ENCODE results near the gene FAM227A. TPM values are rescaled to one million over a fixed set of nuclear protein-coding genes. Genes with fewer than 3 reads are reported as not detected.

Gene FAM227A
- total and polyA plus RNA-seq, 7 experiments from 2014 or later, result 0.05 to 1.0 (median 0.30) TPM; not detected in 3

GRCh38 chr22:38696606-38697424 is 40.6 kb upstream of the FAM227A start:
- CTCF ChIA-PET, result interaction anchor here (0.6 to 4.1 kb wide), 4 partner anchors 9 to 519 kb away, joined by 3 to 22 read pairs (median 4); partner anchors contain the start of gene TOMM22
- peaks cover 0 to 34% (median 3%) of the 10 kb centered on the region in 5 donors for H3K36me3 Mint-ChIP-seq
- peak in 1 of 9 donors; percentile 25 for DNase-seq
- Histone ChIP-seq H3K27me3 (ENCODE audit: control insufficient read depth in 2 of 2, insufficient read depth in 2 of 2, low read length in 2 of 2) (no peaks in the 10 kb centered on the region), H3K36me3 (ENCODE audit: control insufficient read depth in 2 of 3, insufficient read depth in 3 of 3, low read length in 3 of 3) (peaks cover 0 to 8% (median 0%) of the 10 kb centered on the region in 3 experiments), H3K4me3 (ENCODE audit: low read length) (no peak overlapping the region), H3K4me1 (ENCODE audit: control insufficient read depth in 2 of 2, insufficient read depth in 2 of 2, low read length in 2 of 2) (peaks cover 30 to 34% of the 10 kb centered on the region in 2 donors), H3K9me3 (ENCODE audit: control insufficient read depth in 2 of 3, low read length in 3 of 3) (no peaks in the 10 kb centered on the region), H3K27ac (ENCODE audit: low read depth, low read length) (peak overlapping the region; percentile 47)
- ATAC-seq, result no peak
- H3K4me1 Mint-ChIP-seq, result peaks cover 47 to 81% (median 68%) of the 10 kb centered on the region in 7 donors
- POLR2A ChIA-PET, result interaction anchor here (0.8 to 4.4 kb wide), 4 partner anchors 9 to 36 kb away, joined by 4 to 32 read pairs (median 6); partner anchors contain the start of genes GTPBP1 and TOMM22
- peak overlapping the region; percentile 44 to 100 (median 84) for H3K27ac Mint-ChIP-seq
- no peaks in the 10 kb centered on the region for H3K27me3 Mint-ChIP-seq
- peak overlapping the region; percentile 14 to 94 (median 70) for H3K4me3 Mint-ChIP-seq
- intact Hi-C loops (cut with micrococcal nuclease), result loop anchor here in 1 of 2 donors (5.0 kb wide), 1 partner anchor 190 kb away; the partner anchor contains the start of gene DDX17
- H3K9me3 Mint-ChIP-seq, result no peaks in the 10 kb centered on the region

GRCh38 chr22:38694940-38695339 is 38.7 kb upstream of the FAM227A start:
- no peaks in the 10 kb centered on the region for H3K27me3 ChIP-seq (ENCODE audit: control insufficient read depth in 2 of 2, insufficient read depth in 2 of 2, low read length in 2 of 2)
- no peaks in the 10 kb centered on the region for H3K9me3 Mint-ChIP-seq
- intact Hi-C loops (cut with micrococcal nuclease), result loop anchor here in 1 of 2 donors (5.0 kb wide), 1 partner anchor 188 kb away; the partner anchor contains the start of gene DDX17
- ATAC-seq (no peak), DNase-seq (no peak)
- no peak overlapping the region for H3K4me3 ChIP-seq (ENCODE audit: low read length)
- peaks cover 26 to 27% of the 10 kb centered on the region in 2 donors for H3K4me1 ChIP-seq (ENCODE audit: control insufficient read depth in 2 of 2, insufficient read depth in 2 of 2, low read length in 2 of 2)
- H3K27me3 Mint-ChIP-seq, result no peaks in the 10 kb centered on the region
- peaks cover 0 to 13% (median 0%) of the 10 kb centered on the region in 3 experiments for H3K36me3 ChIP-seq (ENCODE audit: control insufficient read depth in 2 of 3, insufficient read depth in 3 of 3, low read length in 3 of 3)
- no peak overlapping the region for H3K27ac ChIP-seq (ENCODE audit: low read depth, low read length)
- H3K4me3 Mint-ChIP-seq, result peak overlapping the region in 2 of 10 donors; percentile 5 to 14
- peak overlapping the region in 6 of 9 donors; percentile 5 to 72 (median 15) for H3K27ac Mint-ChIP-seq
- CTCF ChIA-PET, result no interaction called here
- H3K4me1 Mint-ChIP-seq, result peaks cover 44 to 70% (median 63%) of the 10 kb centered on the region in 7 donors
- peaks cover 0 to 38% (median 3%) of the 10 kb centered on the region in 5 donors for H3K36me3 Mint-ChIP-seq
- POLR2A ChIA-PET, result interaction anchor here (1.1 to 1.5 kb wide), 2 partner anchors 13 to 57 kb away, joined by 3 to 8 read pairs; partner anchors contain the start of gene TOMM22
- no peaks in the 10 kb centered on the region for H3K9me3 ChIP-seq (ENCODE audit: control insufficient read depth in 2 of 3, low read length in 3 of 3)

GRCh38 chr22:38694049-38694448 is 37.9 kb upstream of the FAM227A start:
- Mint-ChIP-seq H3K4me3 (no peak overlapping the region), H3K9me3 (no peaks in the 10 kb centered on the region), H3K27me3 (no peaks in the 10 kb centered on the region), H3K4me1 (peaks cover 35 to 61% (median 54%) of the 10 kb centered on the region in 7 donors), H3K36me3 (peaks cover 0 to 33% (median 3%) of the 10 kb centered on the region in 5 donors), H3K27ac (peak overlapping the region in 3 of 9 donors; percentile 3 to 44 (median 16))
- intact Hi-C loops (cut with micrococcal nuclease), result no loop called here
- ChIA-PET CTCF (no interaction called here), POLR2A (interaction anchor here (0.6 to 1.0 kb wide), 3 partner anchors 10 to 300 kb away, joined by 3 read pairs; no protein-coding TSS in a partner anchor)
- Histone ChIP-seq H3K27ac (ENCODE audit: low read depth, low read length) (no peak overlapping the region), H3K36me3 (ENCODE audit: control insufficient read depth in 2 of 3, insufficient read depth in 3 of 3, low read length in 3 of 3) (peaks cover 0 to 20% (median 0%) of the 10 kb centered on the region in 3 experiments), H3K4me1 (ENCODE audit: control insufficient read depth in 2 of 2, insufficient read depth in 2 of 2, low read length in 2 of 2) (peaks cover 18% of the 10 kb centered on the region in 2 donors), H3K9me3 (ENCODE audit: control insufficient read depth in 2 of 3, low read length in 3 of 3) (no peaks in the 10 kb centered on the region), H3K4me3 (ENCODE audit: low read length) (no peak overlapping the region), H3K27me3 (ENCODE audit: control insufficient read depth in 2 of 2, insufficient read depth in 2 of 2, low read length in 2 of 2) (no peaks in the 10 kb centered on the region)
- DNase-seq, result no peak
- no peak for ATAC-seq

- no peaks in the 10 kb centered on the region for H3K27me3 ChIP-seq (ENCODE audit: control insufficient read depth in 2 of 2, insufficient read depth in 2 of 2, low read length in 2 of 2)
- no peak overlapping the region for H3K4me3 Mint-ChIP-seq
- peaks cover 9 to 24% (median 21%) of the 10 kb centered on the region in 7 donors for H3K4me1 Mint-ChIP-seq
- H3K9me3 ChIP-seq (ENCODE audit: control insufficient read depth in 2 of 3, low read length in 3 of 3), result no peaks in the 10 kb centered on the region
- H3K36me3 ChIP-seq (ENCODE audit: control insufficient read depth in 2 of 3, insufficient read depth in 3 of 3, low read length in 3 of 3), result peaks cover 0 to 64% (median 14%) of the 10 kb centered on the region in 3 experiments
- no peak overlapping the region for H3K27ac ChIP-seq (ENCODE audit: low read depth, low read length)
- H3K9me3 Mint-ChIP-seq, result no peaks in the 10 kb centered on the region
- no peaks in the 10 kb centered on the region for H3K27me3 Mint-ChIP-seq
- peaks cover 0 to 31% (median 4%) of the 10 kb centered on the region in 5 donors for H3K36me3 Mint-ChIP-seq
- ATAC-seq (no peak), DNase-seq (no peak)
- no peak overlapping the region for H3K4me3 ChIP-seq (ENCODE audit: low read length)
- intact Hi-C loops (cut with micrococcal nuclease), result no loop called here
- no peaks in the 10 kb centered on the region for H3K4me1 ChIP-seq (ENCODE audit: control insufficient read depth in 2 of 2, insufficient read depth in 2 of 2, low read length in 2 of 2)
- H3K27ac Mint-ChIP-seq, result no peak overlapping the region
- ChIA-PET POLR2A (interaction anchor here (1.0 kb wide), 1 partner anchor 8 kb away, joined by 4 read pairs; the partner anchor contains the start of gene TOMM22), CTCF (interaction anchor here (0.6 kb wide), 1 partner anchor 35 kb away, joined by 3 read pairs; no protein-coding TSS in a partner anchor)
Measured at GRCh38 chr22:38689651-38690050, 33.5 kb upstream of the FAM227A start.

GRCh38 chr22:38685761-38686160 is 29.6 kb upstream of the FAM227A start:
- Histone ChIP-seq H3K4me3 (ENCODE audit: low read length) (no peak overlapping the region), H3K4me1 (ENCODE audit: control insufficient read depth in 2 of 2, insufficient read depth in 2 of 2, low read length in 2 of 2) (peaks cover 5 to 11% of the 10 kb centered on the region in 2 donors), H3K27me3 (ENCODE audit: control insufficient read depth in 2 of 2, insufficient read depth in 2 of 2, low read length in 2 of 2) (no peaks in the 10 kb centered on the region), H3K27ac (ENCODE audit: low read depth, low read length) (no peak overlapping the region), H3K36me3 (ENCODE audit: control insufficient read depth in 2 of 3, insufficient read depth in 3 of 3, low read length in 3 of 3) (peaks cover 0 to 72% (median 18%) of the 10 kb centered on the region in 3 experiments), H3K9me3 (ENCODE audit: control insufficient read depth in 2 of 3, low read length in 3 of 3) (no peaks in the 10 kb centered on the region)
- ATAC-seq (no peak), DNase-seq (no peak)
- Mint-ChIP-seq H3K9me3 (peaks cover 0 to 2% (median 0%) of the 10 kb centered on the region in 11 donors), H3K27me3 (no peaks in the 10 kb centered on the region), H3K36me3 (peaks cover 0 to 32% (median 17%) of the 10 kb centered on the region in 5 donors), H3K27ac (peak overlapping the region in 3 of 9 donors; percentile 3 to 69 (median 25)), H3K4me1 (peaks cover 12 to 28% (median 24%) of the 10 kb centered on the region in 7 donors), H3K4me3 (no peak overlapping the region)
- POLR2A ChIA-PET, result interaction anchor here (0.7 to 1.2 kb wide), 2 partner anchors 13 to 74 kb away, joined by 3 to 5 read pairs; no protein-coding TSS in a partner anchor
- intact Hi-C loops (cut with micrococcal nuclease), result no loop called here
- CTCF ChIA-PET, result no interaction called here

- ChIA-PET POLR2A (interaction anchor here (1.1 kb wide), 1 partner anchor 9 kb away, joined by 3 read pairs; no protein-coding TSS in a partner anchor), CTCF (no interaction called here)
- peaks cover 0 to 32% (median 17%) of the 10 kb centered on the region in 5 donors for H3K36me3 Mint-ChIP-seq
- no peak overlapping the region for H3K27ac ChIP-seq (ENCODE audit: low read depth, low read length)
- H3K27ac Mint-ChIP-seq, result peak overlapping the region in 3 of 9 donors; percentile 25 to 53 (median 28)
- intact Hi-C loops (cut with micrococcal nuclease), result loop anchor here in 1 of 2 donors (5.0 kb wide), 1 partner anchor 183 kb away; no protein-coding TSS in a partner anchor
- H3K36me3 ChIP-seq (ENCODE audit: control insufficient read depth in 2 of 3, insufficient read depth in 3 of 3, low read length in 3 of 3), result peaks cover 0 to 72% (median 18%) of the 10 kb centered on the region in 3 experiments
- no peaks in the 10 kb centered on the region for H3K27me3 Mint-ChIP-seq
- peaks cover 12 to 28% (median 24%) of the 10 kb centered on the region in 7 donors for H3K4me1 Mint-ChIP-seq
- H3K9me3 ChIP-seq (ENCODE audit: control insufficient read depth in 2 of 3, low read length in 3 of 3), result no peaks in the 10 kb centered on the region
- no peaks in the 10 kb centered on the region for H3K27me3 ChIP-seq (ENCODE audit: control insufficient read depth in 2 of 2, insufficient read depth in 2 of 2, low read length in 2 of 2)
- no peak overlapping the region for H3K4me3 Mint-ChIP-seq
- ATAC-seq (no peak), DNase-seq (no peak)
- no peak overlapping the region for H3K4me3 ChIP-seq (ENCODE audit: low read length)
- peaks cover 0 to 2% (median 0%) of the 10 kb centered on the region in 11 donors for H3K9me3 Mint-ChIP-seq
- H3K4me1 ChIP-seq (ENCODE audit: control insufficient read depth in 2 of 2, insufficient read depth in 2 of 2, low read length in 2 of 2), result peaks cover 5 to 11% of the 10 kb centered on the region in 2 donors
Measured at GRCh38 chr22:38684895-38685294, 28.7 kb upstream of the FAM227A start.

Data from naive thymus-derived CD4-positive, alpha-beta T cell (primary cell).